Endodermal cell (in vitro differentiated cells): Measurements from ENCODE around the gene SPTLC3. TPM values are rescaled to one million over a fixed set of nuclear protein-coding genes. Genes with fewer than 3 reads are reported as not detected.

Experiments used
- DNase-seq: peaks from one replicate; pipeline ENCODE4 v3.0.0-alpha.2; 2017
- H3K27ac ChIP-seq: 2 replicates; pipeline ENCODE4 v1.5.1; 2013; ENCODE audit warnings: mild to moderate bottlenecking, low read depth, low read length, moderate library complexity
- H3K27me3 ChIP-seq: 2 replicates; pipeline ENCODE4 v1.6.1; 2013; ENCODE audit warnings: mild to moderate bottlenecking, low read length, moderate library complexity; ENCODE audit not compliant: insufficient read depth, control insufficient read depth, poor library complexity, severe bottlenecking
- H3K36me3 ChIP-seq: 2 replicates; pipeline ENCODE4 v1.7.0; 2013; ENCODE audit warnings: mild to moderate bottlenecking, low read length, moderate library complexity; ENCODE audit not compliant: control insufficient read depth, insufficient read depth
- H3K4me1 ChIP-seq: one replicate; pipeline ENCODE4 v1.7.0; 2013; ENCODE audit warnings: low read length; ENCODE audit not compliant: control insufficient read depth, insufficient read depth
- H3K4me3 ChIP-seq: 2 replicates; pipeline ENCODE4 v1.5.1; 2013; ENCODE audit warnings: mild to moderate bottlenecking, low read length, moderate library complexity
- H3K9ac ChIP-seq: 2 replicates; pipeline ENCODE4 v1.6.1; 2013; ENCODE audit warnings: mild to moderate bottlenecking, low read length, moderate library complexity; ENCODE audit not compliant: poor library complexity, severe bottlenecking; ENCODE audit errors: extremely low read depth
- H3K9me3 ChIP-seq: 2 replicates; pipeline ENCODE4 v1.6.1; 2013; ENCODE audit warnings: mild to moderate bottlenecking, low read length, moderate library complexity; ENCODE audit not compliant: control insufficient read depth
- H3K27ac Mint-ChIP-seq: 2 replicates; pipeline ENCODE4 v1.8.0; 2020; ENCODE audit warnings: mixed read lengths
- H3K27me3 Mint-ChIP-seq: 2 replicates; pipeline ENCODE4 v1.8.0; 2021; ENCODE audit warnings: mild to moderate bottlenecking, mixed read lengths; ENCODE audit not compliant: insufficient read depth
- H3K36me3 Mint-ChIP-seq: 2 replicates; pipeline ENCODE4 v1.8.0; 2020; ENCODE audit warnings: low read depth, mixed read lengths
- H3K4me1 Mint-ChIP-seq: 2 replicates; pipeline ENCODE4 v1.8.0; 2020; ENCODE audit warnings: mixed read lengths
- H3K4me3 Mint-ChIP-seq: 2 replicates; pipeline ENCODE4 v1.8.0; 2020; ENCODE audit warnings: mild to moderate bottlenecking, moderate library complexity, mixed read lengths
- H3K9me3 Mint-ChIP-seq: 2 replicates; pipeline ENCODE4 v1.8.0; 2020; ENCODE audit warnings: mild to moderate bottlenecking, mixed read lengths
- CTCF ChIP-seq: fragments of 200-600 bp; sonication (generic); conservative IDR thresholded peaks from 2 replicates; pipeline ENCODE4 v1.5.0; 2021; ENCODE audit warnings: antibody characterized with exemption, mild to moderate bottlenecking
- WGBS, 2 experiments: methylation state at CpG; one replicate each; pipeline versions ENCODE4 v1.1.5 to v1.1.7; 2013; ENCODE audit warnings: missing lambda C conversion rate in 2 of 2, mixed read lengths in 1 of 2; ENCODE audit not compliant: insufficient coverage in 1 of 2, insufficient read length in 1 of 2; 5-methylcytosine and 5-hydroxymethylcytosine counted together
- total RNA-seq, 2 donors: library from RNA; stranded (reverse); fragmentation: NEBNext Ultra II Directional in 1 of 2; extraction: Animal tissue kit (Norgen Biotek cat#: 25700) in 1 of 2; gene quantifications; 2 replicates in 1 of 2; 3 replicates in 1 of 2; pipeline ENCODE4 v1.2.1, GENCODE V29; 2021

The SPTLC3 gene
- total RNA-seq, 2 donors from 2014 or later, result 1.6 TPM

DNA sequence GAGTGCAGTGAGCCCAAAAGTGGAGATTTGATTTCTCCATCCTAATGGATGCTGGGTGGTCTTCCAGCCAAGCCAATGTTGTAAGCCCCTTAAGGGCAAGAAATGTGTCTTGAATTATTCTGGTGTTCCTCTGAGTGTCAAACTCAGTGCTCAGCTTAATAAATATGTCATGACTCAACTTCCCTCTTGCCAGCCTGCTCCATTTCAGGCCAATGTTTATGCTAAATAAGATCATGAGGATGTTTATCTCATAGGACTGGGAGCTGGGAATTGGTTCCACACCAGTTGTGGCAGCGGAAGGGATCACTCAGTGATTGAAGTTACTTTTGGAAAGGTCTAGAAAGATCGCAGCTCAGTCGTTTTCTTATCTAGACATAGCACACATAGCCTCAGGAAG lies 121.9 kb downstream of the SPTLC3 start:
- Mint-ChIP-seq H3K36me3 (no peaks in the 10 kb centered on the region), H3K27me3 (no peaks in the 10 kb centered on the region), H3K9me3 (peaks cover 6% of the 10 kb centered on the region), H3K27ac (no peak overlapping the region), H3K4me1 (no peaks in the 10 kb centered on the region), H3K4me3 (no peak overlapping the region)
- Histone ChIP-seq H3K4me1 (no peaks in the 10 kb centered on the region), H3K4me3 (no peak overlapping the region), H3K9me3 (no peaks in the 10 kb centered on the region), H3K27me3 (no peaks in the 10 kb centered on the region), H3K27ac (no peak overlapping the region), H3K36me3 (no peaks in the 10 kb centered on the region), H3K9ac (no peak overlapping the region)
- WGBS, 2 experiments, result 79 to 94% methylated on average over 3 of the region's 3 CpGs
- no peak for DNase-seq
- TF ChIP-seq CTCF, result no peak

DNA sequence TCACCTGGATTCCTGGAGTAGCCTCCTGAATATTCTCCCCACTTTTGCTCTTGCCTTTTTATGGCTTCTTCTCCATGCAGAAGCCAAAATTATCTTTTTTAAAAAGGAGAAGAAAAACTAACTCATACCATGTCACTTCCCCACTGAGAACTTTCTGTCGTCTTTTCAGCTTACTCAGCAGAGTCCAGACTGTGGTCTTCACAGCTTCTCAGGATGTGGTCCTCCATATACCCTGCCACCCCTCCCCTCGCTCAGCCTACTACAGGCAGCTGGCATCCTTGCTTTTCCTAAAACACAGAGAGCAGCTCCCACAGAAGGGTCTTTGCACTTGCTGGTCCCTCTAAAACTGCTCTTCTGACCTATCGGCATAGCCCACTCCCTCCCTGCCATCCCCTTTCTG lies 122.9 kb downstream of the SPTLC3 start:
- WGBS, 2 experiments, result 86 to 100% methylated on average over 2 to 3 of the region's 3 CpGs
- H3K9me3 Mint-ChIP-seq, result peaks cover 6% of the 10 kb centered on the region
- no peaks in the 10 kb centered on the region for H3K27me3 Mint-ChIP-seq
- Histone ChIP-seq H3K27me3 (no peaks in the 10 kb centered on the region), H3K4me3 (no peak overlapping the region), H3K9ac (no peak overlapping the region), H3K36me3 (no peaks in the 10 kb centered on the region), H3K9me3 (no peaks in the 10 kb centered on the region), H3K27ac (no peak overlapping the region), H3K4me1 (no peaks in the 10 kb centered on the region)
- H3K4me1 Mint-ChIP-seq, result no peaks in the 10 kb centered on the region
- no peaks in the 10 kb centered on the region for H3K36me3 Mint-ChIP-seq
- H3K27ac Mint-ChIP-seq, result no peak overlapping the region
- DNase-seq, result no peak
- no peak overlapping the region for H3K4me3 Mint-ChIP-seq
- no peak for TF ChIP-seq CTCF

DNA sequence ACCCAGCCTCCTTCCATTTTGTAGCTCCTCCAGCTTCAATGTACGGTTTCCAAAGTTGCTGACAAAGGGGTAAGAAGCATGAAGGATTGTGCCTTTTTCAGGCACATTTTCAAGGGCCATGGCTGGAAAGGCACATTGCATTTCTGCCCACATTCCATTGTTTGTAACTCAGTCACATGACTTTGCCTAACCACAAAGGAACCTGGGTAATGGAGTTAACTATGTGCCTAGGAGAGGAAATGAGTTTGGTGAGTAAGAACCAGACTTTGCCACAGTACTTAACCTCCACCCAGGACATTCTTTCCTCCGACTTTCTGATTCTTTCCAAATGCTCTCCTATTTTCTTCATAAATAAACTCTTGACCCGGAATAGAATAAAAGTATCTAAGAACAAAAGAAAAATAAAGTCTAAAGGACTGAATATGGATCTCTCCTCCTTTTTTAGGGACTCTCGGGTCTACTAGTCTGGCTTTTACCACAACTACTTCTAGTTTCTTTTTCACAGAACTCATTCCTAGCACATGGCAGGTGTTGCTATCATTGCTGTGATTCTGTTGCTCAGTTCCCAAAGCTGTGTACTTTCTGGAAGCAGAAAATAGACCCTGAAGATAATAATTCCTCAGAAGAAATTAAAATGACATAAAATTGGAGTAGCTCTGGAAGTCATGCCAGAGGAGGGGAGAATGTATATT lies 130.8 kb downstream of the SPTLC3 start:
- Mint-ChIP-seq H3K27me3 (peaks cover 5% of the 10 kb centered on the region), H3K4me3 (no peak overlapping the region), H3K27ac (no peak overlapping the region), H3K9me3 (no peaks in the 10 kb centered on the region), H3K4me1 (peaks cover 2% of the 10 kb centered on the region), H3K36me3 (no peaks in the 10 kb centered on the region)
- no peaks in the 10 kb centered on the region for H3K4me1 ChIP-seq
- no peak overlapping the region for H3K27ac ChIP-seq
- no peak for TF ChIP-seq CTCF
- 95 to 96% methylated on average over 3 to 4 of the region's 4 CpGs for WGBS, 2 experiments
- H3K9ac ChIP-seq, result no peak overlapping the region
- no peaks in the 10 kb centered on the region for H3K36me3 ChIP-seq
- no peaks in the 10 kb centered on the region for H3K27me3 ChIP-seq
- H3K4me3 ChIP-seq, result no peak overlapping the region
- DNase-seq, result no peak
- no peaks in the 10 kb centered on the region for H3K9me3 ChIP-seq
